Measurements from ENCODE around the gene COL25A1.

COL25A1 gene

GRCh38 chr4:109302361-109303139 is at the start of gene COL25A1:
Gene COL25A1, minus strand, starts transcription at chr4:109302658.
- DNase-seq = peak; percentile 48

- DNase-seq = no peak
Observed at GRCh38 chr4:109350121-109350520, 47.7 kb upstream of the COL25A1 start.

- DNase-seq = no peak
Observed at GRCh38 chr4:109334129-109335105, 32.0 kb upstream of the COL25A1 start.

GRCh38 chr4:109332926-109333464 is 30.5 kb upstream of the COL25A1 start:
- peak; percentile 11 for DNase-seq

- no peak for DNase-seq
Observed at GRCh38 chr4:109327641-109328040, 25.2 kb upstream of the COL25A1 start.

- no peak for DNase-seq
Observed at GRCh38 chr4:109325698-109326097, 23.2 kb upstream of the COL25A1 start.

- DNase-seq = no peak
Observed at GRCh38 chr4:109323348-109323747, 20.9 kb upstream of the COL25A1 start.

- no peak for DNase-seq
Observed at GRCh38 chr4:109321232-109321631, 18.8 kb upstream of the COL25A1 start.

- no peak for DNase-seq
Observed at GRCh38 chr4:109319684-109320083, 17.2 kb upstream of the COL25A1 start.

GRCh38 chr4:109319156-109319555 is 16.7 kb upstream of the COL25A1 start:
- no peak for DNase-seq

GRCh38 chr4:109315818-109316217 is 13.4 kb upstream of the COL25A1 start:
- DNase-seq = no peak

- no peak for DNase-seq
Observed at GRCh38 chr4:109315341-109315740, 12.9 kb upstream of the COL25A1 start.

- DNase-seq = no peak
Observed at GRCh38 chr4:109313168-109314133, 11.0 kb upstream of the COL25A1 start.

GRCh38 chr4:109303140-109303496 is 660 bp upstream of the COL25A1 start:
- peak; percentile 1 for DNase-seq

- DNase-seq = peak; percentile 2
Observed at GRCh38 chr4:109301651-109302360, 652 bp downstream of the COL25A1 start.

GRCh38 chr4:109298279-109299010 is 4.0 kb downstream of the COL25A1 start:
- no peak for DNase-seq

- no peak for DNase-seq
Observed at GRCh38 chr4:109296527-109296926, 5.9 kb downstream of the COL25A1 start.

- DNase-seq = no peak
Observed at GRCh38 chr4:109295081-109295480, 7.4 kb downstream of the COL25A1 start.

- DNase-seq = no peak
Observed at GRCh38 chr4:109294468-109295020, 7.9 kb downstream of the COL25A1 start.

GRCh38 chr4:109294006-109294405 is 8.5 kb downstream of the COL25A1 start:
- DNase-seq = peak; percentile 10

Measured in stimulated activated CD4-positive, alpha-beta T cell treated with anti-CD3 and anti-CD28 coated beads, Interleukin-4, amount 100 ng/mL, for 1 hour (primary cell).